Thyroid gland (tissue), 4 donors: ENCODE measurements around the gene PDE6D.

ENCODE experiments used
- POLR2A ChIP-seq, 2 donors: fragments of 450-650 bp; IDR thresholded peaks; one replicate each; pipeline ENCODE4 v1.6.1; 2017; ENCODE audit warnings: antibody characterized with exemption in 2 of 2, mild to moderate bottlenecking in 2 of 2, moderate library complexity in 1 of 2
- TF ChIP-seq, protein P1 (sequence below), 6 experiments: fragments of 200-600 bp in 3 of 6; fragments of 450-650 bp in 3 of 6; sonication (generic) in 3 of 6; IDR thresholded peaks; one replicate each; pipeline ENCODE4 v1.5.1; 2016 to 2019; ENCODE audit warnings: antibody characterized with exemption in 6 of 6, mild to moderate bottlenecking in 2 of 6, inconsistent platforms in 1 of 6, moderate library complexity in 1 of 6

DNA sequence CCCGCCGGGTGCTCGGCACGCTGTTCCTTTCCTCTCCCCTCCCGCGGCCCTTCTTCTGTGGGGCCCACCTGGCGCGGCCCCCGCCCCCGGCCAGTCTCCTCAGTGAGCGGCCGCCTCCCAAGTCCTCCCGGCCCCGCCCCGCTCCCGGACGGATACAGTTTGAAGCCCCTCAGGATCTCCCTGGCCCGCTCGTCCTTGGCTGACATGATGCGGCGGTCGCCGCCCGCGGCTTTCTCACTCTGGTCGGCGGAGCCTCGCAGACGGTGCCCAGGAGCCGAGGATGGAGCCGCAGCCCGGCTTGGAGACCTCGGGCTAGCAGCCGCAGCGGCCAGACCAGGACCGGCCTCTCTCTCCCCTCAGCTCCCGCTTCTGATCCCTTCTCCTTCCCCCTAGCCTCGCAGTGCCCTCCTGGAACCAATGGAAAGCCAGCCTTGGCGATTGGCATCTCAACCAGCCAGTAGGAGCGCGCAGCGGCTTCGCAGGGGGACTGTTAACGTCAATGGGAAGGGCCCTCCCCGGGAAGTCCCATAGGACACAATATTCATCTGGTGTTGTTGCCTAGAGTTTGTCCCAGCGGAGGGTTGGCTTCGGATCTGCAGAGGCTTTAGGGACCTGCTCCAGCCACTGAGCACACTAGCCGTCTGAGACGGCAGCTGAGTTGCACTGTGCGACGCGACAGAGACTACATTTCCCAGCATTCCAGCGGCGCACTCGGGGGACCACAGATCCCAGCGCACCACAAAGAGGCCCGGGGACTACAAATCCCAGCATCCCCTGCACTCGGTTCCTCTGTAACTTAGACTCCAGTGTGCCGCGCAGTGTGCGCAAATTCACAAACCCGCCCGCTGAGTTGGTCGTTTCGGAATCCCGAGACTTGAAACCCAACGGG, at the start of gene PDE6D:
- TF ChIP-seq, protein P1, sequence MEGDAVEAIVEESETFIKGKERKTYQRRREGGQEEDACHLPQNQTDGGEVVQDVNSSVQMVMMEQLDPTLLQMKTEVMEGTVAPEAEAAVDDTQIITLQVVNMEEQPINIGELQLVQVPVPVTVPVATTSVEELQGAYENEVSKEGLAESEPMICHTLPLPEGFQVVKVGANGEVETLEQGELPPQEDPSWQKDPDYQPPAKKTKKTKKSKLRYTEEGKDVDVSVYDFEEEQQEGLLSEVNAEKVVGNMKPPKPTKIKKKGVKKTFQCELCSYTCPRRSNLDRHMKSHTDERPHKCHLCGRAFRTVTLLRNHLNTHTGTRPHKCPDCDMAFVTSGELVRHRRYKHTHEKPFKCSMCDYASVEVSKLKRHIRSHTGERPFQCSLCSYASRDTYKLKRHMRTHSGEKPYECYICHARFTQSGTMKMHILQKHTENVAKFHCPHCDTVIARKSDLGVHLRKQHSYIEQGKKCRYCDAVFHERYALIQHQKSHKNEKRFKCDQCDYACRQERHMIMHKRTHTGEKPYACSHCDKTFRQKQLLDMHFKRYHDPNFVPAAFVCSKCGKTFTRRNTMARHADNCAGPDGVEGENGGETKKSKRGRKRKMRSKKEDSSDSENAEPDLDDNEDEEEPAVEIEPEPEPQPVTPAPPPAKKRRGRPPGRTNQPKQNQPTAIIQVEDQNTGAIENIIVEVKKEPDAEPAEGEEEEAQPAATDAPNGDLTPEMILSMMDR (IDR thresholded peaks at IDR 0.05), result no peak
- peak in 1 of 2 donors; percentile 92 for TF ChIP-seq POLR2A (IDR thresholded peaks at IDR 0.05)
